ENCODE measurements around the gene C2CD3.
"Not testable (repeated sequence)": the region's sequence is repeated elsewhere in the genome, so short reads cannot be mapped to it uniquely, and the experiment has no call there.

C2CD3 gene

DNA sequence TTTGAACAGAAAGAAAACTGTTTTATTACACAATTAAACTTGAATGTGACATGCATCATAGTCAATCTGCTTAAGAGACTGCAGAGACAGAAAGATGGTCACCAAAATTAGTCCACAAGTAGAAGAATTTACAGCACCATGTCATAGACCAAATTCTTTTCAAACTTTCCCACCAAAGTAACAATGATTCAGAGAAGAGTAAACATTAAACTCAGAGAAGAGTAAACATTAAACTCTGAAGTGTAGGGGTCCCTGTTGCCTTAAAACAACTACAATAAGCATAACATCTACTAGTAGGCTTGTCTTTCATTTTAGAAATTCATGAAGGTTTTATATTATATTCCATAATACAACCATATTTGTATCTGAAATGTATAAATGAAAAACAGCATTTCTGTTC, 104.1 kb downstream of the C2CD3 start:
- not testable (repeated sequence) for DNase-seq

DNA sequence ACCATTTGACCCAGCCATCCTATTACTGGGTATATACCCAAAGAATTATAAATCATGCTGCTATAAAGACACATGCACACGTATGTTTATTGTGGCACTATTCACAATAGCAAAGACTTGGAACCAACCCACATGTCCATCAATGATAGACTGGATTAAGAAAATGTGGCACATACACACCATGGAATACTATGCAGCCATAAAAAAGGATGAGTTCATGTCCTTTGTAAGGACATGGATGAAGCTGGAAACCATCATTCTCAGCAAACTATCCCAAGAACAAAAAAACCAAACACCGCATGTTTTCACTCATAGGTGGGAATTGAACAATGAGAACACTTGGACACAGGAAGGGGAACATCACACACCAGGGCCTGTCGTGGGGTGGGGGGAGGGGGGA, 105.3 kb downstream of the C2CD3 start:
- DNase-seq, result not testable (repeated sequence)

DNA sequence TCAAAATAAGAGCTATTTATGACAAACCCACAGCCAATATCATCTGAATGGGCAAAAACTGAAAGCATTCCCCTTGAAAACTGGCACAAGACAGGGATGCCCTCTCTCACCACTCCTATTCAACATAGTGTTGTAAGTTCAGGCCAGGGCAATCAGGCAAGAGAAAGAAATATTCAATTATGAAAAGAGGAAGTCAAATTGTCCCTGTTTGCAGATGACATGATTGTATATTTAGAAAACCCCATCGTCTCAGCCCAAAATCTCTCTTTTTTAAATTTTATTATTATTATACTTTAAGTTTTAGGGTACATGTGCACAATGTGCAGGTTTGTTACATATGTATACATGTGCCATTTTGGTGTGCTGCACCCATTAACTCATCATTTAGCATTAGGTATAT, 107.2 kb downstream of the C2CD3 start:
- not testable (repeated sequence) for DNase-seq

DNA sequence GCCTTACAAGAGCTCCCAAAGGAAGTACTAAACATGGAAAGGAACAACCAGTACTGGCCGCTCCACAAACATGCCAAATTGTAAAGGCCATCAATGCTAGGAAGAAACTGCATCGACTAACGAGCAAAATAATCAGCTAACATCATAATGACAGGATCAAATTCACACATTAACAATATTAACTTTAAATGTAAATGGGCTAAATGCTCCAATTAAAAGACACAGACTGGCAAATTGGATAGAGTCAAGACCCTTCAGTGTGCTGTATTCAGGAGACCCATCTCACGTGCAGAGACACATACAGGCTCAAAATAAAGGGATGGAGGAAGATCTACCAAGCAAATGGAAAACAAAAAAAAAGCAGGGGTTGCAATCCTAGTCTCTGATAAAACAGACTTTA, 109.2 kb downstream of the C2CD3 start:
- not testable (repeated sequence) for DNase-seq

DNA sequence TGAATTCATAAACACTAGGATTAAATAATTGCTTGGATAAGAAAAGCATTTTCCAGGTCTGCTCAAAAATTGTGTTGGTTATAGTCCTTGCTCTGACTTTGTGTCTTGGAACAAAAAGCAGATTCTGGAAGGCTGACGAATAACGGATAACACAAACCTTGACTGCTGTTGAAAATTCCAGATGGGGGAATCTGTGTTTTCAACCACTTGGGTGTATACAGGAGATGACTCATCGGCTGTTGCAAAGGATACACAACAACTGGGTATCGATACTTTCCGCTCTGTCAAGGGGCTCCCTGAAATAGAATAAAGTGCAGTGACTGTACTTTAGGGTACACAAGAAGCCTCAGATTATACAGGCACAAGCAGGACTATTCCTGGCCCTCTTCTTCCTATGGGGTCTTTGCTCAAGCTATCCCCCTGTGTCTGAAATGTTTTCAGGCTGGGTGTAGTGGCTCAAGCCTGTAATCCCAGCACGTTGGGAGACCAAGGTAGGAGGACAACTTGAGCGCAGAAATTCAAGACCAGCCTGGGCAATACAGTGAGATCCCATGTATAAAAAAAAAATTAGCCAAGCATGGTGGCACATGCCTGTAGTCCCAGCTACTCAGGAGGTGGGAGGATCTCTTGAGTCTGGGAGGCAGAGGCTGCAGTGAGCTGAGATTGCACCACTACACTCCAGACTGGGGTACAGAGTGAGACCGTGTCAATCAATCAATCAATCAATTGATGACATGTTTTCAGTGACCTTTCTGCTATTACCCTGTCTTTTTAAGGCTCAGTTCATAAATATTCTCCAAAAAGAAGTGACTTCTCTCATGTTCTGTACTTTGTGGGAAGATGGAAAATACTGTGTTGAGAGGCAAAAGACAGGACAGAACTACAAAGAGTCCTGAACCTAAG, 113.3 kb downstream of the C2CD3 start:
- no peak for DNase-seq

DNA sequence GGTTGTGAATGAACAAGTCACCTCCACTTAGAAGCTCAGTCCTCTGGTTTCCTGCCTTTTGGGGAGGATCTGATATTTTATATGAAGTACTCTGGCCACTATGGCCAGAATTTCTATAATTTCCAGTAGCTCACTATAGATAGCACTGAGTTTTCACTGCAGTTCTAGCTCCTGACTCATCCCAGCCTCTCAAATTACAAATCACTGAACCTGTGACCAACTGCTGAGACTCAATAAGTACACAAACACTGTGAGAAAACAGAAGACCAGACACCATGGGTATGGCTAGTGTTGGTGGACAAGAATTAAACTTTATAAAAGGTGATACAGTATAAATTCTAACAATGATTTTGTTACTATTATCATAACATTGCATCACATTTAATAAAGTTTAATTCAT, 114.9 kb downstream of the C2CD3 start:
- DNase-seq, result no peak

DNA sequence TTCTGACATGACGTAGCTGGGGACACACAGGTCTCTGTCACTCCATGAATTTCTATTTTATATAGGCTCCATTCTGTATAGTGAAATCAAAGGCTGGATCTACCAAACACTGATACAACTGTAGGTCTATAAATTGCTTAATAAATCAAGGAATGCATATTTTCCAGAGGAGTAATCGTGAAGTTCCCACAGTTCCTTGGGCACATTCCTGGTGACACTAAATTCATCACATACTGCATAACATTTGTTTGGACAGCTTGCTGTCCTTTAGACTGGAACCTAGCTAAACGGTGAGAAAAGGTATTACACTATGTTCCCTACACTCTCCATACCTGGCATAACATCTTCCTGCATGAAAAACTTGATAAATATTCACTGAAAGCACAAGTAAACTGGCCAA, 120.3 kb downstream of the C2CD3 start:
- no peak for DNase-seq

DNA sequence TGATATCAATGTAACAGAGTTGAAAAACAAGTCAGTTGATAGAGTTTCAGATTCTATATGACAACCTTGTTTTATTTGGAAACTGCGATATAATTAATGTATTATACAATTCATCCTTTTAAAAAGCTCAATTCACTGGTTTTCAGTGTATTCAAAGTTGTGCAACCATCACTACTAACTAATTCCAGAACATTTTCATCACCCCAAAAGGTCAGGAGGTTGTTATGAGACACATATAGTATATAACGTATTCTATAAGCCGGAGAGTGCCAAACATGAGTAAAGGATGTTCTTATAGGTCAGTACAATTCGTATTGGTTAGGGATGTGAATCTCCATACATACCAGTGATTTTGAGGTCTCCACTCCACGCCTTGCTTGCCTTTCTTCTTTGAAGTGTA, 121.8 kb downstream of the C2CD3 start:
- DNase-seq, result no peak

DNA sequence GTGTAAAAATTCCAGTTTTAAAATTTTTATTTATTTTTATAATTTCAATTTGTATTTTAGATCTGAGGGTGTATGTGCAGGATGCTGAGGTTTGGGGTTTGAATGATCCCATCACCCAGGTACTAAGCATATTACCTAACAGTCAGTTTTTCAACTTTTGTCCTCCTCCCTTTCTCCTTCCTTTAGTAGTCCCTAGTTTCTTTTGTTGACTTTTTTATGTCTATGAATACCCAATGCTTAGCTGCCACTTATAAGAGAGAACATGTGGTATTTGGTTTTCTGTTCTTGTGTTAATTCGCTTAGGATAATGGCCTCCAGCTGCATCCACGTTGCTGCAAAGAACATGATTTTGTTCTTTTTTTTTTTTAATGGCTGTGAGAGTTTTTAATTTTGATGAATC, 126.3 kb downstream of the C2CD3 start:
- no peak for DNase-seq

DNA sequence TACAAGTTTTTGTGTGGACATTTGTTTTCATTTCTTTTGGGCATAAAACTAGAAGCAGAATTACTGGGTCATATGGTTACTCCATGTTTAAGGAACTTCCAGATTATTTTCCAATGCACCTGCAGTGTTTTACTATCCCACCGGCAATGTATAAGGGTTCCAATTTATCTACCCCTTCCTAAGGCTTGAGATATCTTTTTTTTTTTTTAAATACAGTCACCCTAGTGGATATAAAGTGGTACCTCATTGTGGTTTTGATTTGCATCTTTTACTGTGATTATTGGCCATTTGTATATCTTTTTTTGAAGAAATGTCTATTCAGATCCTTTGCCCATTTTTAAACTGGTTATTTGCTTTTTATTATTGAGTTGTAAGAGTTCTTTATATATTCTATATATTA, 127.4 kb downstream of the C2CD3 start:
- DNase-seq, result no peak

DNA sequence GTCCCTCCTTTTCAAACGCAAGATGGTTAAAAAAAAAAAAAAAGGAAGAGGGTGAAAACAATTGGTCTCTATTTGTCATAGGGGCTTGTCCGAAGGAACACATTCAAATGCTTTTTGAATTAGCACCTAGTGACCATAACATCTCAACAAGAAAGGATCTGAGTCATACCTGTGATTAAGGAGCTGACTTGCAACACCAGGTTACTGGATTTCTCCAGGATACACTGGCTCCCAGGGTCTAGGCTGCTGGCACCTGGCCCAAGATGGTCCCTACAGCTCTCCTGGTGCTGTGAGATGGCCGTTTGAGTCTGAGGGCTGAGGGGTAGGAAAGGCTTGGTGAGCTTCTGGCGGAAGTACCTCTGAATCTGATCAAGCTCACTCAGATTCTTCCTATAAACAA, 133.5 kb downstream of the C2CD3 start:
- no peak for DNase-seq

DNA sequence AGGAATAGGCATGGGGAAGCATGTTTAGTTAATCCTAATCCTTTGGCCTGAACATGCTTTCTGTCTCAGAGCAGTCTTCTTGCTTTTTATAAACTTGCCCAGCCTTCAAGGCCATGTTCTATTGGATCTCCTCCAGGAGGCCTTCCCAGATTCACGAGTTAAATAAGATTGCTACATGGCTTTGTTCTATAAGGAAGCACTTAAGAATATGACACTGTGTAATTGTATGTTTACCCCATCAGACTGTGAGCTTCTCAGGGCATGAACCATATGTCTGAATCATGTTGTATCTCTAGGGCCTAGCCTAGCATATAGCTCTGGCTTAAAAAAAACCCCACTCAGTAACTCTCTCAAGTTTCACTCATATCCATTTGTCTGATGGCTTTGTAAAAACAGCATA, 135.5 kb downstream of the C2CD3 start:
- no peak for DNase-seq

DNA sequence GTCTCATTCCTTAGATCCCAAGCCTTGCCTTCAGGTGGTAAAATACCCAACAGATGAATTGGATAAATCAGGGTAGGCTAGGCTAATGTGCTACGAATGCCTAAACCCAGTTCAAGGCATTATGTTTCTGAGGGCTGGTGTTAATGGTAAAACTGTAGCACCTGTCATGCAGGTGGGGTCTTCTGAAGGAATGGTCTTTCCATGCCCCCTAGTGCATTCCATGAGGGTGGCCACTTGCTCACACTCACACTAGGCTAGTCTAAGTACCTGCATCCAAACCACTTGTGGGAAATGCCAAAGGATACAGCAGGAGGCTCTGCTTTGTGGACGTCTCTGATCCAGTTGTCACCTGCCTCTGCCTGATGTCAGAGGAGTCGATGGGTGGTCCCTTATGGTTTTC, 137.8 kb downstream of the C2CD3 start:
- DNase-seq, result no peak

DNA sequence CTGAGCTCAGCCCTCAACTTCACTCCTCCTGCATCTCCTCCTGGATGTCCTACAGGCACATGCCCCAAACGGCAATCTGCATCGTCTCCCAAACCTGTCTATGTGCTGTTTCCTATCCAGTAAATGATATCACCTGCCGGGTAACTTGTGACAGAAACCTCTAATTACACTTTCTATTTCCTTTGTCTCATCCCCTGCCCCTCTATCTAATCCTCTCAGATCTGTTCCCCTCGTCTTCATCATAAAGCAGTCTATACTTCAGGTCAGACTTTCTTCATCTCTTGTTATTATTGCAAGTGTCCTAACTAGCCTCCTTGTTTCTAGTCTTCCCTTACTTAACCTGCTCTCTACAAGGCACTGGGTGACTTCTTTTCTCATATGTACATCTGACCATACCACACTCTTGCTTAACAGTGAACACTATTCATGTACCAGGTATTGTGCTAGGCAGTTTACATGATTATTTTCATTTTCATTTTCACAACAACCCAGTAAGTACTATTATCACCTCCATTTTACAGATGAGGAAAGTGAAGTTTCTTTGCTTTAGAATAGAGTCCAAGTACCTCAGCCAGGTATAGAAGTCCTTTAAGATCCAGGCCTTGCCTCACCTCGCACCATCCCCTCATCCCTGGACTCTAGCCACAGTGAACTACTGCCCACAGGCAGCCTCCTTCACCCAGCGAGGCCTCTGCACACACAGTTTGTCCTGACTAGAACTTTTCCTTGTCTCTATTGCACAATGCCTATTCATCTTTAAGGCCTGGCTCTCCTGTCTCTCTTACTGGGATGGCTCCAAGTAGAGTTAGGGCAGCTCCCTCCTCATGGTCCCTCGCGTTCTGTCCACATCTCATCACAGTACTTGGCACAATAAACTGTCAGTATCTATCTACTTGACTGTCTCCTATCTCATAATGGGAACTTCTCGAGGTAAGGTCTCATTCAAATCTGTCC, 139.8 kb downstream of the C2CD3 start:
- no peak for DNase-seq

DNA sequence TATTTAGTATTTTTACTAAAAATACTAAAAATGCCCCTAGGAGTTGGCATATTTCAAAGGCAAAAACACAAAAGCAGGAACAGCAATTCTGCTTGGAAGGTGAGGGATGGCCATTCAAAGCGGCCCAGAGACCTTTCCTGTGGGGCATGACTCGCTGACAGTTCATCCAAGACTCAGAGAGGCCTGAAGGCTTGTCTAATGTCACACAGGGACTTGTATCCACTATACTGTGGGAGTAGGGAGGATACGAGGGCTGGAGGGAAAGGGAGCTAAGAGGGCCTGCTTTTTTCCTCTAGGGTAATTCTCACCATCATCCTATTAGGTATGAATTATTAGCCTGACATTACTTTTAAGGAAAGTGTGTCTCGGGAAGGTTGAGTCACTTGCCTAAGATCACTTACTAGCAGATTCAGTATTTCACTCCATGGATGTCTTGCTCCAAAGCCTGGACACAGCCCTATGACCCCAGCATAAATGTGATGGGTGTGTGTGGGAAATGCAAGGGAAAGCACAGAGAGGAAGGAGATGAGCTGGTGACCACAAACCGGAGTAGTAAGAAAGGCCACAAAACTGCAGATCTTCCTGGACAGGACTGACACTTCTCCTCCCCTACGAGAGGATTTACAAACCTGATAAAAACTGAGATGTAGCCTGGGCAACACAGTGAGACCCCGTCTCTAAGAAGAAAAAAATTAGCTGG, 145.2 kb downstream of the C2CD3 start:
- DNase-seq, result no peak

DNA sequence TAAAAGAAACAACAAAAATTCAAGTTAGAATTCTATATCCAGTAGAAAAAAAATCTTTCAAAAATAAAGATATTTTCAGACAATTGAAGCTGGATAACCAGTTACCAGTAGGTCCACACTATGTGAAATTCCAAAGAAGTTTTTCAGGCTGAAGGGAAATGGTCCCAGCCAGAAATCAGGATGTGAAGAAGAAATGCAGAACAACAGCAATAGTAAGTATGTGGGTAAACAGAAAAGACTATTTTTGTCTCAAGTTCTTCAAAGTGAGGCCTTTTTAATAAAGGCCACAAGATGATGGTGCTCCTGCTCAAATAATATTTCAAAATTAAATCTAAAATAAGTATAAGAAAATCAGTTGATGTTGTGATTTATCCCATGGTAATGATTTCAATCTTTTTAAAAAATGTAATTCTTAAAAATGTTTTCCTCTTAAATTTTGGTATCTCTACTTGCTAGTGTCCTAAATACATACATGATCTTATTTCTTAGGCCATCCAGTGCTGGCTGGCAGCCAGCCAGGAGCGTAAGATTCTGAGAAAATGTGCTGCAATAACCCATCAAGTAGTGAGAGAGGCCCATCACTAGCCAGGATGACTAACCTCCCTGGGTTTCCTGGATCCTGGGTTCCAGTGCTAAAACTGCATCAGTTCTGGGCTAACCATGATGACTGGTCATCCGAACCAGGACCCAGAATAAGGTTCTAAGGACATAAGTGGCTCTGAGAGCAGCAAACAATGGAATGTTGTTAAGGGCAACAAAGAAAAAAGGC, 146.4 kb downstream of the C2CD3 start:
- DNase-seq, result no peak

DNA sequence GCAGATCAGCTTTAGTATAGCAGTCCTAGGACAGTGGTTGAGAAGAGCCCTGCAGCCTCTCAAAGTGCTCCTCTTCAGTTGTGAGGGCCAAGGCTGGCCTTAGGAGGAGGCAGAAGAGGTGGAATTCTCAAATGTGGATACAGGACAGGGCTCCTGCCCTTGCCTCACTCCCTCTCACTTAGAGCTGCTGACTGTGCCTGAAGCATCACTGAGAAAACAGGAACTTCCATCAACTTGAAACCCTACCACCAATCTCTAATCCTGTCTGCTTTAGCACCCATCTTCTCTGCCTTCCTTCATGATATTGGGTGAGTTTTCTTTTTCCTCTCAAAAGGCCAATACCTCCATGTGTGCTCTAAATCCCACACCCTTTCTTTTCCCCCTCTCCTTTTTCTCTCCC, 147.5 kb downstream of the C2CD3 start:
- DNase-seq, result no peak

DNA sequence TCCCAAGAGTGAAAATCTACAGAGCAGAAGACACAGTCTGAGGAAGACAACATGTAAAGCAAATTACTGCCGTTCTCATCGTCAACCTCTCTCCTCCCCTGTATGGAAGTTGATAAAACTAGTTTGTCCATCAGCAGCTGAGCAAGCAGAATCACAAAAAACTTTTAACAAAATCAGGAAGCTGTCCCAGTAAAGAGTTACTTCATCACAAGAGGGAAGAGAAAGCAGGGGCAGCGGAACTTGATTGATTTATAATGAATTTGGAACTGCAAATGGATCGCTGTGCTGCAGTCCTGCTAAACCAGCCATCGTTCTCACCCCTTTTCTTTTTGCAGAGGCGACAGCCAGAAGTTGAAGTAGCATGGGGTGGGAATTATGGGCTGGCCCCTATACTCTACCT, 148.3 kb downstream of the C2CD3 start:
- no peak for DNase-seq

DNA sequence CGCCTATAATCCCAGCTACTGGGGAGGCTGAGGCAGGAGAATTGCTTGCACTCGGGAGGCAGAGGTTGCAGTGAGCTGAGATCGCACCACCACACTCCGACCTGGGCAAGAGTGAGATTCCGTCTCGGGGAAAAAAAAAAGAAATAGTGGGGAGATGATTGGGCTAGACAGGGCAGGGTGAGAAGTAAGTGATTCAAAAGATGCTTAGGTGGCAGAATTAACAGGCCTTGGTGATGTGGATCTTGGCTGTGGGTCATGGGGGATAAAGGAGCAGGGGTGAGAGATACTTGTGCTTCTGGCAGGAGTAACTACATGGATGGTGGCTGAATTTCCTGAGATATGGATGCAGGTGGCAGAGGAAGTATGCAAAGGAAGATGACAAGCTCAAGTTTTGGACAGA, 148.8 kb downstream of the C2CD3 start:
- DNase-seq, result no peak

DNA sequence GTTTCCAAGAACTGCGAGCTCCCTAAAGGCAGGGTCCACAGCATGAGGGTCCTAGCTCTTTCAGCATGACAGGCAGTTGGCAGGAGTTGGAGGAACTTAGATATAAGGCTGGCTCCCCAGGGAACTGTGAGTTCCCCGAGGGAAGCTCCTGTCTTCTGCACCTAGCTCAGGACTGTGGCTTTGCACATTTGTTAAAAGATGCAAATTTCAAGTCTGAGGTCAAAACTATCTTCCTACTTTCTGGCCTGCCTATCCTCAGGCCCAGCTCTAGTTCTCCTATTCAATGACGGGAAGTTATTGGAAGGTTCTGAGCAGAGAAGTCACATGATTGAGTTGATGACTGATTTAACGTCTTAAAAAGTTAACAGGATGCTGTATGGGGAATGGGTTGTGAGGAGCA, 150.3 kb downstream of the C2CD3 start:
- no peak for DNase-seq

DNA sequence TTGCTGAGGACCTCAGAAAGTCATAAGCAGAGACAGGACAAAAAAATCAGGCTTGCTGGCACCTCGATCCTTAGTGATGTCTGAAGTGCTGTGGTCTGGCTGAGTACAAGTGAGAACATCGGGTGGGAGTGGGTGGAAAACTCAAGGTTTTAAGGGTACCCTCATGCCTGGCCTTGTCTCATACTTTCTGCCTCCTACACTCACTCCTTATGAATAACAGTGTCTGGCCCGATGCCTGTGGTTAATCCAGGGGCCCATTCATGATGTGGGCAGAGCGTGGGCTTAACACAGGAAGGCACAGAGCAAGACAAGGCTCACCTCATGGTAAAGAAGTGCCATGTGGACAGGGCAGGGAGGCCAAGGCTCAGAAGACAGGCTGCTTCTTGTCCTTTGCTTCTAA, 150.9 kb downstream of the C2CD3 start:
- no peak for DNase-seq

DNA sequence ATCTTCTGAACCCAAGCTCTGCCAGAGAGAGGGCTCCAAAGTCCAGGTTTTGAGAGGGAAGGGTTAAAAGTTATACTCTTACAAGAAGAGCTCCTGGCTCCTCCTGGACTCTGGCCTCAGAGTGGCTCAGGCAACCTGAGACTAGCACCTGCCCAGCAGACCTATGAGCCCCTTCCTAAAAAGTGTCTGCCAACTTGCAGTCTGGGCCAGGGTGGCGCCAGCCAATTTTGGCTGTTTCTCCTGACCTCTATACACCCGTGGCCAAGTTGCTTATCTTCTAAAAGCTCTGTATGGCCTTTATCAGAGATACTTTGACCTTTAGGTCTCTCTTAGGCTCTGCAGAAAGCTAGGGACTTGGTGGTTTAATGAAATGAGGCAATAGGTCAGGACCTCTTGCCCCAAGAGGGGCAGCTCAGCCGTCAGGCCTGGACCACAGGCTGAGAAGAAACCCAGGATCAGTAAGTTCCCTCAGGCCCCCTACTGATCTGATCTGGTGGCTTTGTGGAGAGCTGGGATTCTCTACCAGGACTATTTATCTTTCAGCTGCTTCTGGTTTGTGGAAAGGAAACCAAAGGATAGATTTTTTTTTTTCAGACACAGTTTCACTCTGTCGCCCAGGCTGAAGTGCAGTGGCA, 151.6 kb downstream of the C2CD3 start:
- DNase-seq, result no peak
